ENCODE measurements around the gene TMEM95. TPM values are rescaled to one million over a fixed set of nuclear protein-coding genes. Genes with fewer than 3 reads are reported as not detected.

Gene TMEM95
- total RNA-seq, 1 experiment from 2014 or later, result 0.50 TPM

GRCh38 chr17:7388856-7389255 is 33.9 kb downstream of the TMEM95 start:
- TF ChIP-seq CTCF (conservative IDR thresholded peaks at IDR 0.05) (no peak), EZH2 (IDR thresholded peaks at IDR 0.05; ENCODE audit: low read depth) (no peak)
- Histone ChIP-seq H3K9me3 (ENCODE audit: insufficient read depth, low read depth) (no peaks in the 10 kb centered on the region), H3K4me3 (no peak overlapping the region), H3K79me2 (ENCODE audit: low read depth) (no peaks in the 10 kb centered on the region), H3K27ac (no peak overlapping the region), H3K27me3 (ENCODE audit: insufficient read depth, low read depth) (no peaks in the 10 kb centered on the region), H3K36me3 (ENCODE audit: low read depth) (no peaks in the 10 kb centered on the region), H3K4me2 (no peak overlapping the region), H3K4me1 (replicated peaks; ENCODE audit: insufficient read depth) (no peaks in the 10 kb centered on the region), H4K20me1 (ENCODE audit: insufficient read depth) (no peaks in the 10 kb centered on the region), H3F3A (ENCODE audit: insufficient read depth, low read depth) (no peaks in the 10 kb centered on the region), H3K9me2 (ENCODE audit: insufficient read depth) (no peaks in the 10 kb centered on the region), H2AFZ (no peak overlapping the region)
- intact Hi-C loops (cut with micrococcal nuclease; ENCODE audit: unreplicated experiment), result no loop called here
- DNase-seq, result no peak
- CTCF ChIA-PET, result no interaction called here
- POLR2A ChIA-PET (ENCODE audit: unreplicated experiment), result interaction anchor here (0.7 to 1.4 kb wide), 3 partner anchors 12 to 46 kb away, joined by 4 to 10 read pairs (median 6); partner anchors contain the start of genes TMEM102 and TMEM256
- no TSS peak for BruUV-seq (replicated peaks)

- H3K27ac ChIP-seq, result no peak overlapping the region
- no peaks in the 10 kb centered on the region for H3K9me2 ChIP-seq (ENCODE audit: insufficient read depth)
- H4K20me1 ChIP-seq (ENCODE audit: insufficient read depth), result no peaks in the 10 kb centered on the region
- H3F3A ChIP-seq (ENCODE audit: insufficient read depth, low read depth), result peaks cover 4% of the 10 kb centered on the region; the same call in 1 of the 2 replicates
- H2AFZ ChIP-seq, result no peak overlapping the region
- H3K4me3 ChIP-seq, result no peak overlapping the region
- BruUV-seq (replicated peaks), result no TSS peak
- H3K4me1 ChIP-seq (replicated peaks; ENCODE audit: insufficient read depth), result 0 out of 2 replicates have a peak, but pooled peaks cover 3% of the 10 kb centered on the region
- H3K79me2 ChIP-seq (ENCODE audit: low read depth), result no peaks in the 10 kb centered on the region
- H3K27me3 ChIP-seq (ENCODE audit: insufficient read depth, low read depth), result no peaks in the 10 kb centered on the region
- TF ChIP-seq EZH2 (IDR thresholded peaks at IDR 0.05; ENCODE audit: low read depth), result no peak
- no peaks in the 10 kb centered on the region for H3K36me3 ChIP-seq (ENCODE audit: low read depth)
- CTCF ChIA-PET, result no interaction called here
- no peak for DNase-seq
- POLR2A ChIA-PET (ENCODE audit: unreplicated experiment), result interaction anchor here (0.6 kb wide), 1 partner anchor 14 kb away, joined by 7 read pairs; the partner anchor contains the start of gene TMEM256
- intact Hi-C loops (cut with micrococcal nuclease; ENCODE audit: unreplicated experiment), result no loop called here
- no peak overlapping the region for H3K4me2 ChIP-seq
- H3K9me3 ChIP-seq (ENCODE audit: insufficient read depth, low read depth), result no peaks in the 10 kb centered on the region
Measured at GRCh38 chr17:7389924-7390910, 35.3 kb downstream of the TMEM95 start.

- H3K4me3 ChIP-seq, result no peak overlapping the region
- no peak for DNase-seq
- no peaks in the 10 kb centered on the region for H3K27me3 ChIP-seq (ENCODE audit: insufficient read depth, low read depth)
- ChIA-PET CTCF (no interaction called here), POLR2A (ENCODE audit: unreplicated experiment) (interaction anchor here (0.7 kb wide), 1 partner anchor 9 kb away, joined by 5 read pairs; no protein-coding TSS in a partner anchor)
- H3K4me2 ChIP-seq, result no peak overlapping the region
- 0 out of 2 replicates have a peak, but pooled peaks cover 3% of the 10 kb centered on the region for H3K4me1 ChIP-seq (replicated peaks; ENCODE audit: insufficient read depth)
- H3K36me3 ChIP-seq (ENCODE audit: low read depth), result no peaks in the 10 kb centered on the region
- H2AFZ ChIP-seq, result no peak overlapping the region
- no peaks in the 10 kb centered on the region for H4K20me1 ChIP-seq (ENCODE audit: insufficient read depth)
- no peaks in the 10 kb centered on the region for H3K9me2 ChIP-seq (ENCODE audit: insufficient read depth)
- no peaks in the 10 kb centered on the region for H3K79me2 ChIP-seq (ENCODE audit: low read depth)
- intact Hi-C loops (cut with micrococcal nuclease; ENCODE audit: unreplicated experiment), result no loop called here
- BruUV-seq (replicated peaks), result no TSS peak
- no peak overlapping the region for H3K27ac ChIP-seq
- TF ChIP-seq CTCF (conservative IDR thresholded peaks at IDR 0.05) (no peak), EZH2 (IDR thresholded peaks at IDR 0.05; ENCODE audit: low read depth) (no peak)
- H3K9me3 ChIP-seq (ENCODE audit: insufficient read depth, low read depth), result no peaks in the 10 kb centered on the region
- peaks cover 8% of the 10 kb centered on the region; the same call in 1 of the 2 replicates for H3F3A ChIP-seq (ENCODE audit: insufficient read depth, low read depth)
Measured at GRCh38 chr17:7391307-7391706, 36.4 kb downstream of the TMEM95 start.
